ENCODE measurements around the gene NINJ2. TPM values are rescaled to one million over a fixed set of nuclear protein-coding genes. Genes with fewer than 3 reads are reported as not detected.
A peak's percentile ranks its signal among the peaks of the same experiment; 100 is the strongest.

Gene NINJ2
- total RNA-seq, 1 donor from 2014 or later = 4.9 TPM

DNA sequence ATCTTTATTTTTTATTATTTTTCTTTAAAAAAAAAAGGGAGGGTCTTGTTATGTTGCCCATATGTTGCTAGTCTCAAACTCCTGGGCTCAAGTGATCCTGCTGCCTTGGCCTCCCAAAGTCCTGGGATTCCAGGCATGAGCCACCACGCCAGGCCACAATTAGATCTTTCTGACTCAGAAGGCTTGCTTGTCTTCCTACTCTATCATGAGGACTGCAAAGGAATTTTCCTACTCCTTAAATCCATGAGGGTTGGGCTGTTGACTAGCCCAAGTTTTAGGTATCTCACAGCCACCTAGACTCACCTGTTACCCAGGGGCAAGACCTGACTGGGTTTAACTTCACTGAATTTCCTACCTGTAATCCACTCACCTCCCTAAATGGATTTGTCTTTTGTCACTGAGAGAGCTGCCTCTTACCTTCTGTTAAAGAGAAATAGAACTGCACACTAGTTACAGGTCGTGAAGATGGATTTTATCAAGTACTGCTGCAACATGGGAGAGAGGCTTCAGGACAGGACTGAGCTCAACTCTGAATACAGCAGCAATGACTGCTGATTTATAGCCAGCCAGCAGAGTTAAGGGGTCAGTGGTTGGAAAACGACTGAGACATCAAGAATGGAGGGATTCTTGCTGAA, 131.2 kb downstream of the NINJ2 start:
- no peak for DNase-seq (ENCODE audit: low spot score)

DNA sequence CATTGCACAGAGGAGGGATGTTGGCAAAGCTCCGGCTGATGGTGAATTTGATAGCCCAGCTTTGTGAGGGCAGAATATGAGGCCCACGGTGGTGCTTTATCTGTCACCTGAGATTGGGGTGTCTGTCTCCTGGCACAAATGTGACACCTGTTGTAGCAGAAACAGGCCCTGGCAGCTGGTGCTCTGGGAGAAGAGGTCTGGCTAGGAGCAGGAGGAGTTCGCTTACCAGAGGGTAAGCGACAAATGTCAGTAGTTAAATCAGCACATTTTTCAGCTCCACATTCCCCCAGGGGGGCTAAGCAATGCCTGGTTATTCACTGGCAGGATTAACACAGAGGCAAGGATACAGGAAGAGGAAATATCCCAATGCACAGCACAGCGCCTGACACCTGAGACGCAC, 132.4 kb downstream of the NINJ2 start:
- no peak for DNase-seq (ENCODE audit: low spot score)

DNA sequence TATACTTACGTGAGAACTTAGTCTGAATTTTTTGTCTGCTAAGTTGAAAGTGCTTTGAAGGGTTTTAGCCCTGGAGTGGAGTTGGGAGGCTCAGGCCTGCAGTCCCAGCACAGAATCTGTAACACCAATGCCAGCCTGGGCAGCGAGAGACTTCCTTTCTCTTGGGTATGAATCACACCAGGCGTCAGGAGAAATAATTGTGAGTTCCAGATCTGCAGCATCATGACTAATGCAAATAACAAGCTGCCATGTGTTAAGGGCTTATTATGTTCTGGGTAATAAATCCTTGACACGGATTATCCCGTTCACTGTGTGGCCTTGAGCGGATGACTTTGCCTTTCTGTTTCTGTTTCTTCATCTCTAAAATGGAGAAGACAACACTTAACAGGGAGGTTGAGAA, 132.9 kb downstream of the NINJ2 start:
- no peak for DNase-seq (ENCODE audit: low spot score)

DNA sequence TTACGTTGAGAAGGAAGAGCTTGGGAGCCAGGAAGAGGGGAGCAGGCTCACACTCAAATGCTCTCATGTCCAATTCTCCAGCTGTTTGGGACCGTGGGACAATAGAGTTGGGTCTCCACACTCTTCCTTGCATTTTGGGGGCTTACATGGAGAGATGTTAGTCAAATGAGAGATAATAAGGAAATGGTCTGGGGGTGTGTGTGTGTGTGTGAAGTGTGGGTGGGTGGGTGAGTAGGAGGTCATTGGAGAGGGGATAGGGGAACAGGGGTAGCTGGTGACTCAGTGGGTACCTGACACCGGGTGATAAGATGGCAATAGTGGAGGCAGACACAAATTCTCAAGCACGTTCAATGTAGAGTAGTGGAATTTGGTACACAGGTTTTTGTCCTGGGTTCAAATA, 135.5 kb downstream of the NINJ2 start:
- DNase-seq (ENCODE audit: low spot score) = no peak

DNA sequence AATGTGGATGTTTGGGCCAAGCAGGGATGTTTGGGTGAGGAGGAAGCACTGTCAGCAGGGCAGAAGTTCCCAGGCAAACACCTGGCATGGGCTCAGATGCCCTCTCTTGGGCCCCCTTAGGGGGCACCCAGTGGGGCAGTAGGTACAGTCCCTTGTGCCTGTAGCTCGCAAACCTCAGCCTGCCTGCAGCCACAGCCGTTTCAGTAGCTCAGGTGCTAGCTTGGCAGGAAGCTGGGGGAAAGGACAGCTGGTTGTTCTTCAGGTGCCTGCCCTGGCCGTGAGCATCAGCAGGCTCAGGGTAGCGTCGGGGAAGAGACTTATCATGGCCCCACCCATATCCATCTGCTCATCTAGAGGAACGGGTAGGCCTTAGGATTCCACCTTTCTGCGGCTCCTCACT, 136.0 kb downstream of the NINJ2 start:
- DNase-seq (ENCODE audit: low spot score) = no peak

DNA sequence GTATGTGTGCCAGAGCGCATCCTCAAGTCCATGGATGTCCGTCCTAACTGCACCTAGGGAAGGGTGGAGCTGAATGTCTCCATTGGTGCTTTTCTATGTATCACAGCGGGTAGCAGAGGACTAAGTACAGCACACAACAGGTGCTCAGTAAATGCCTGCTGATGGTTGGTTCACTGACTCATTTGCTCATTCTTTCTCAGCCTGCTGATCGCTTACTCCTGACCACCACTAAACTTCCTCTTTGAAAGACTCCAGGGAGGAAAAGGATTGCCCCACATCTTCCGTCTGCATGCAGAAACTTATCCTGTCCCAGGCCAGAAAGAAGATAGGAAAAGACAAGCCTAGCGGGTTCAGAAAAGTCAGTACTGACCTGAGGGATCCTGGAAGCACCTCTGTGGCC, 137.2 kb downstream of the NINJ2 start:
- no peak for DNase-seq (ENCODE audit: low spot score)

DNA sequence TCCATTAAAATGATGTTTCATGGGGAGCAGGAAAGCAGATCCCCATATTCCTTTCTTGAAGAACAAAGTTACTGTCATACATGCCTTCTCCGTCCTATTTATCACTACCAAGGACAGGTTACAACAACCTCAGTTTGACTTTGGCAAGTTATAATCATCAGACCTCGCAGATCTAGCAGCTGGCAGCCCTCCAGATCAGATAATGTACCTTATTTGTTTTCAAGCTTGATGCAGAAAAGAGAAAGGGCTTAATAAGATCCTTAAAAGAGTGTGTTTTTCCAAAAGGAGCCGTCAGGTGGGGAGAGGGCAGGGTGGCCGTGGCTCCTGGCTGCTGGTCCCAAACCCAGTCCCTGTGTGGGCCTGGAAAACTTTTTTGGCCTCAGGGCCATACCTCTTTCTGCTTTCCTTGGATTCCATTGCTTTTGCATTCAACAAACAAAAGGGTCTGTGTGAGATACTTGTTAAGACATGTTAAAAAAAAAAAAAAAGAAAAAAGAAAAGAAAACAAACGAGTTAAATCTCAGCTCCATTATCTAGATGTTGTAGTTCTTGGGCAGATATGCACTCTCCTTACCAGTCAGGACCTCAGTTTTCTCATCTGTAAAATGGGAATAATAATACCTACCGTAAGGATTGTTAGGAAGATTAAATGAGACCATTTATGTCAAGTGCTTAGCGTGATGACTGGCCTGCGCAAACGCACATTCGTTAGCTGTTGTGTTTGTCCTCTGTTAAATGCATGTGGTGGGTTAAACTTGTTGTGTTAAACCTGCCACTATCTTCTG, 138.9 kb downstream of the NINJ2 start:
- peak; percentile 73 for DNase-seq (ENCODE audit: low spot score)

DNA sequence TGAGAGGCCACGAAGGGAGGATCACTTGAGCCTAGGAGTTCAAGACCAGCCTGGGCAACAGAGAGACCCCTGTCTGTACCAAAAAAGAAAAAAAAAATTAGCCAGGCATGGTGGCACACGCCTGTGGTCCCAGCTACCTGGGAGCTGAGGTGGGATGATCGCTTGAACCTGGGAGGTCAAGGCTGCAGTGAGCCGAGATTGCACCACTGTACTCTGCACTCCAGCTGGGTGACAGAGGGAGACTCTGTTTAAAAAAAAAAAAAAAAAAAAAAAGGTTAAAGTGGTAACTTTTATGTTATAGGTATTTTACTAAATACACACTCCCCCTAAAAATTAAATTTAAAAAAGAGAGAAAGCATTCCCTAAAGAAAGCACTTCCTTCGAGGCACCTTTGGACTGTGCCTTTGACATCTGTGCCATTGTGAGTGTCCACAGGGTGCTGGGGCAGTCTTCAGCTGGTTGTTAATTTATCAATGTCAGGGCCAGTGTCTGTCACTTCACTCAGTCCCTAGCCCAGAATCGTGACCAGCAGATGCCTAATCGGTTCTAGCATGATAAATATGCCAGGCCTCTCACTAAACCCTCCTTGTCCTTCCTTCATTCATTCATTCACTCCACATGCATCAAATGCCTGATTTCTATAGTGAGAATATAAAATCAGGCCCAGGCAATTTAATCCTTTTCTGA, 140.4 kb downstream of the NINJ2 start:
- no peak for DNase-seq (ENCODE audit: low spot score)

DNA sequence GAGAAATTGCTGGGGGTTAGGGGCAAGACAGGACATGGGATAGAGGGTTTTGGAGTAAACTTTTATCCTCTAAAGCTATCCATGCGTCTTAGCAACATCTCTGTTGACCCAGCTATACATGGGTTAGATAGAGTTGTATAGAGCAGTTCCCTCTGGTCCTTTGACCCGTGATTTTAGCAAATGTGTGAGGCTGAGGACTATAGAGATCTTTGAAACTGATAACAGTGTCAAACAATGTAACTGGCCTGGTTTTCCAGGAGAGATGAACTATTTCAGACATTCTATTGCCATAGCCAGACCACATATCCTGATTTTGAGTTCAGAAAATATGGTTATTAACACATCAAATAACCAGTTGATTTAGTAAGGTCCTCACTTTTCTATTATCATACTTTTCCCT, 143.1 kb downstream of the NINJ2 start:
- no peak for DNase-seq (ENCODE audit: low spot score)

DNA sequence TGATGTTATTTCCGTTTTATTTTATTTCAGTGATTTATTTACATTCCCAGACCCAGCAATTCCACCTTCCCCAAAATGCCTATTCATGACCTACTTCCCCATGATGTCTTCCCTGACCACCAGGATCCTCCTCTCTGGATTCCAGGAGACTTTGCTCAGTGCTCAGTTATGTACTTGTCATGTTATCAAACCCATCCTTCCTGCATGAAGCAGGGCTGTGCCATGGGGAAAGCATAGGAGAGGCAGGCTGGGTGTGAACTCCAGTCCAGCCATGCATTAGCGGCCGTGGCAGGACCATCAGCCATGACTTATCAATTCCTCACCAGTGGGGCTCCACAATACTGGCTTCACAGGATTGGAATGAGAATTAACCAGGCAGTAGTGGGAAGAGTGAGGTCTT, 145.7 kb downstream of the NINJ2 start:
- DNase-seq (ENCODE audit: low spot score) = no peak

Other genes with a start within 250 kb of the NINJ2 start
- 11.7 TPM for gene B4GALNT3, start 203.5 kb downstream of the NINJ2 start, total RNA-seq
- gene WNK1, start 89.1 kb upstream of the NINJ2 start, total RNA-seq = 203 TPM